ENCODE data around the gene RIN3. TPM values are rescaled to one million over a fixed set of nuclear protein-coding genes. Genes with fewer than 3 reads are reported as not detected.

Gene RIN3
- total and polyA plus RNA-seq, 2 donors, result 6.2 to 20.6 TPM

DNA sequence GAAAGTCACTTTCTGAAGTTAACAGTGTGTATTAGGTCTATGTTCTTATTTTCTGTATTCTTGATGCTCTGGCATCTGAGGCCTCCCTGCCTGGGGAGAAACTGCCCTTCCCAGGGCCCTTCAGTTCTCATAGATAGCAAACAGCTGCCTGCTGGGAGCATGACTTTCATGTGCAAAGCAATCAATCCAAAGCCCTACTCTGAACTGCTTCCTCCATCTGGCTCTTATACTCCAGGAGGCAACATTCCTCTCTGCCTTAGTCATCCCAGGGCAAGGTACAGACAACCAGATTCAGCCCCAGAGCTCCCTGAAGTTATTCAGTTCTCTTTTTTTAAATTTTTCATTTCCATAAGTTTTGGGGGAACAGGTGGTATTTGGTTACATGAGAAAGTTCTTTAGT, 41.7 kb upstream of the RIN3 start:
- DNase-seq (ENCODE audit: low read depth in 6 of 9, low spot score in 9 of 9), result no peak
- Histone ChIP-seq H3K27ac (ENCODE audit: low read depth in 1 of 2, low read length in 1 of 2) (no peak overlapping the region), H3K4me3 (ENCODE audit: low read length in 2 of 2) (no peak overlapping the region), H3K4me1 (ENCODE audit: control insufficient read depth in 2 of 2, insufficient read depth in 2 of 2, low read length in 2 of 2) (peaks cover 0 to 11% of the 10 kb centered on the region in 2 donors), H3K36me3 (ENCODE audit: control insufficient read depth in 2 of 2, insufficient read depth in 2 of 2, low read length in 1 of 2) (no peaks in the 10 kb centered on the region), H3K27me3 (ENCODE audit: control insufficient read depth in 2 of 2, insufficient read depth in 1 of 2, low read length in 1 of 2) (no peaks in the 10 kb centered on the region), H3K9me3 (ENCODE audit: control insufficient read depth in 2 of 2, insufficient read depth in 1 of 2, low read length in 1 of 2) (peaks cover 0 to 6% of the 10 kb centered on the region in 2 donors)

DNA sequence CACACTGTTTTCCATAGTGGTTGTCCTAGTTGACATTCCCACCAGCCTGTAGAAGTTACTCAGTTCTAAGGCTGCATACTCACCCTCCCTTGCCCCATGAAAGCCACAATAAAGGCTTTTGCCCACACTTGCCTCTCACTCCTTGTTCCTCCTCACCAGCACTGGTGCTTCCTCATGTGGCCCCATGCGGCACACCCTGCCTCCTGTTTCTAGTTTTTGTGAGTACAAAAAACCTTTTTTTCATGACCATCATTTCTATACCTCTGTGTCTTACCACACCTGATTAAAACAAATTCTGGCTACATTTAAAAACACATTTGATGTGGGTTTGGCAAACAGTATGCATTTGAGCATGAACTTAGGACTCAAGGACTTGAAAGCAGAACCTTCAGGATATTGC, 40.7 kb upstream of the RIN3 start:
- Histone ChIP-seq H3K4me3 (ENCODE audit: low read length in 2 of 2) (no peak overlapping the region), H3K27ac (ENCODE audit: low read depth in 1 of 2, low read length in 1 of 2) (peak overlapping the region in 1 of 2 donors; percentile 19), H3K4me1 (ENCODE audit: control insufficient read depth in 2 of 2, insufficient read depth in 2 of 2, low read length in 2 of 2) (peaks cover 0 to 11% of the 10 kb centered on the region in 2 donors), H3K27me3 (ENCODE audit: control insufficient read depth in 2 of 2, insufficient read depth in 1 of 2, low read length in 1 of 2) (no peaks in the 10 kb centered on the region), H3K9me3 (ENCODE audit: control insufficient read depth in 2 of 2, insufficient read depth in 1 of 2, low read length in 1 of 2) (no peaks in the 10 kb centered on the region), H3K36me3 (ENCODE audit: control insufficient read depth in 2 of 2, insufficient read depth in 2 of 2, low read length in 1 of 2) (no peaks in the 10 kb centered on the region)
- 33% methylated on average over 1 of the region's 1 CpG for WGBS
- peak in 1 of 9 donors; percentile 22 for DNase-seq (ENCODE audit: low read depth in 6 of 9, low spot score in 9 of 9)

DNA sequence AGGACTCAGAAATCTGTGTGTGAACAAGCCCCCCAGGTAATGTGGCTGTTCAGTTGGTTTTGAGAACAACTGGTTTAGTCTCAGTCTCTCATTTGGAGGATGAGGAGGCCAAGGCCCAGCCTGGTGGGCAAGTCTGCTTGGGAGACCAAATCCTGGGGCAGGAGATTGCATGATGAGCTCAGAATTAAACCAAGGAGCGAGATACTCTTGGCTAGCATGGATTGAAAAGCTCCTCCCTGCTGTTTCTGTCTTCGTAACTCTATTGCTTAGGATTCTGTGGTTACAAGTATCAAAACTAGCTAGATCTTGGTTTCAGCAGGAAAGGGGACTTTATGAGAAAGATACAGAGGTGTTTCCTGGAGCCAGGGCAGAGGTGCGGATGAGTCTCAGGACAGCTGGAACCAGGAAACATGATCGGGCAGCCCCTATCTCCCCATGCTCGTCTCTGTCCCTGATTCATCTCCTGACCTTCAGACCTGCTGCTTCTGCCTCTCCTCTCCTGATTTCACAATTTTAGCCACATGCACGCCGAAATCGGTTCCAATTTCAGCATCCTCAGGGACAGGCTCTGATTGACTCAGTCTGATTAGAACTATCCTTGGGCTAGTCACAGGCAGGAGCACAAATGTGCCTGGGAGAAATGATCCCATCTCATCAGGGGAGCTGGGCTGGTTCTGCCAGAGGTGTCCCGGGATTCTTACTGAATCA, 40.2 kb upstream of the RIN3 start:
- Histone ChIP-seq H3K4me3 (ENCODE audit: low read length in 2 of 2) (no peak overlapping the region), H3K4me1 (ENCODE audit: control insufficient read depth in 2 of 2, insufficient read depth in 2 of 2, low read length in 2 of 2) (peaks cover 0 to 11% of the 10 kb centered on the region in 2 donors), H3K27me3 (ENCODE audit: control insufficient read depth in 2 of 2, insufficient read depth in 1 of 2, low read length in 1 of 2) (no peaks in the 10 kb centered on the region), H3K27ac (ENCODE audit: low read depth in 1 of 2, low read length in 1 of 2) (peak overlapping the region in 1 of 2 donors; percentile 19), H3K9me3 (ENCODE audit: control insufficient read depth in 2 of 2, insufficient read depth in 1 of 2, low read length in 1 of 2) (no peaks in the 10 kb centered on the region), H3K36me3 (ENCODE audit: control insufficient read depth in 2 of 2, insufficient read depth in 2 of 2, low read length in 1 of 2) (no peaks in the 10 kb centered on the region)
- DNase-seq (ENCODE audit: low read depth in 6 of 9, low spot score in 9 of 9), result no peak
- WGBS, result 86% methylated on average over 9 of the region's 9 CpGs

- peaks cover 0 to 11% of the 10 kb centered on the region in 2 donors for H3K4me1 ChIP-seq (ENCODE audit: control insufficient read depth in 2 of 2, insufficient read depth in 2 of 2, low read length in 2 of 2)
- DNase-seq (ENCODE audit: low read depth in 6 of 9, low spot score in 9 of 9), result no peak
These were observed 39.5 kb upstream of the RIN3 start for GRCh38 chr14:92473969-92474535.

DNA sequence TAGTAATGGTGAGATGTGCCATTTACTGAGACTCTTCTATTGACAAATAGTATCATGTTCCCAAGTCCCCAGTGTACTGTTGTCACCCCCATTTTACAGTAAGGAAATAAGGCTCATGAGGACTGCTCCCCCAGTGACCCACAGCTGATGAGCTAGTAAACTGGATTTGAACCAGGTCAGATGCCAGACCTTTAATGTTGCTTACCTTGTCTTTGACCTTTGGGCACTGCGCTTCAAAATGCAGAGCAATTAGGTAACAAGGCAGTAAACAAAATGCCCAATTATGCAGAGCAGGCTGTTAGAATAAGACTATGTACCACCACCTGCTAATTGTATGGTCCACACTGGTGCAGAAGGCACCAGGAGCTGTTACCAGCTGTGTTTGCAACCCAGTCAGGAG, 38.5 kb upstream of the RIN3 start:
- peaks cover 0 to 11% of the 10 kb centered on the region in 2 donors for H3K4me1 ChIP-seq (ENCODE audit: control insufficient read depth in 2 of 2, insufficient read depth in 2 of 2, low read length in 2 of 2)
- no peak for DNase-seq (ENCODE audit: low read depth in 6 of 9, low spot score in 9 of 9)
- no peaks in the 10 kb centered on the region for H3K27me3 ChIP-seq (ENCODE audit: control insufficient read depth in 2 of 2, insufficient read depth in 1 of 2, low read length in 1 of 2)
- no peak overlapping the region for H3K27ac ChIP-seq (ENCODE audit: low read depth in 1 of 2, low read length in 1 of 2)
- 100% methylated on average over 1 of the region's 1 CpG for WGBS
- H3K9me3 ChIP-seq (ENCODE audit: control insufficient read depth in 2 of 2, insufficient read depth in 1 of 2, low read length in 1 of 2), result no peaks in the 10 kb centered on the region
- H3K4me3 ChIP-seq (ENCODE audit: low read length in 2 of 2), result no peak overlapping the region
- no peaks in the 10 kb centered on the region for H3K36me3 ChIP-seq (ENCODE audit: control insufficient read depth in 2 of 2, insufficient read depth in 2 of 2, low read length in 1 of 2)

More at GRCh38 chr14:92473969-92474535, 39.5 kb upstream of the RIN3 start:
- Histone ChIP-seq H3K4me3 (ENCODE audit: low read length in 2 of 2) (no peak overlapping the region), H3K27ac (ENCODE audit: low read depth in 1 of 2, low read length in 1 of 2) (no peak overlapping the region), H3K36me3 (ENCODE audit: control insufficient read depth in 2 of 2, insufficient read depth in 2 of 2, low read length in 1 of 2) (no peaks in the 10 kb centered on the region), H3K27me3 (ENCODE audit: control insufficient read depth in 2 of 2, insufficient read depth in 1 of 2, low read length in 1 of 2) (no peaks in the 10 kb centered on the region), H3K9me3 (ENCODE audit: control insufficient read depth in 2 of 2, insufficient read depth in 1 of 2, low read length in 1 of 2) (no peaks in the 10 kb centered on the region)
- WGBS, result 80% methylated on average over 3 of the region's 3 CpGs

GRCh38 chr14:92475451-92476187, 38.0 kb upstream of the RIN3 start:
- 93% methylated on average over 14 of the region's 14 CpGs for WGBS
- no peaks in the 10 kb centered on the region for H3K36me3 ChIP-seq (ENCODE audit: control insufficient read depth in 2 of 2, insufficient read depth in 2 of 2, low read length in 1 of 2)
- DNase-seq (ENCODE audit: low read depth in 6 of 9, low spot score in 9 of 9), result no peak
- no peak overlapping the region for H3K27ac ChIP-seq (ENCODE audit: low read depth in 1 of 2, low read length in 1 of 2)
- H3K27me3 ChIP-seq (ENCODE audit: control insufficient read depth in 2 of 2, insufficient read depth in 1 of 2, low read length in 1 of 2), result no peaks in the 10 kb centered on the region
- no peak overlapping the region for H3K4me3 ChIP-seq (ENCODE audit: low read length in 2 of 2)
- H3K9me3 ChIP-seq (ENCODE audit: control insufficient read depth in 2 of 2, insufficient read depth in 1 of 2, low read length in 1 of 2), result no peaks in the 10 kb centered on the region
- H3K4me1 ChIP-seq (ENCODE audit: control insufficient read depth in 2 of 2, insufficient read depth in 2 of 2, low read length in 2 of 2), result peaks cover 0 to 11% of the 10 kb centered on the region in 2 donors

- no peak overlapping the region for H3K27ac ChIP-seq (ENCODE audit: low read depth in 1 of 2, low read length in 1 of 2)
These were observed 32.7 kb upstream of the RIN3 start for GRCh38 chr14:92480856-92481255.

DNA sequence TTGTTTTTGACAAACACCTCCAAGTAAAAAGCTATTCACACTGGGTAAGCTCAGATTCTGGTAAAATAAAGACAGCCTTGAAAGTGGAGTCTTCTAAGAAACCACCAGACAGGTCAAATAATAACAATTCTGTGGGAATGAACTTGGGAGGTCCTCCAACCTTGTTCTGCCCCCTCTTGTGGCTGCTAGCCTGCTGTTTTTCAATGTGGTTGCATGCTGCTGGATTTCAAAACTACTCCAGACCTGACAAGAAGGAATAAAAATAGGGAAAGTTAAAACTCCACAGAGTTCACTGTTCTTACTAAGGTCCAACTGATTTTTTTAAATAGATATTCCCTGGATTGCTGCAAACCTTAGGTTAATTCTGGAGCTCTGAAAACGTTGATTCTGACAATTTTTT, 32.2 kb upstream of the RIN3 start:
- Histone ChIP-seq H3K4me1 (ENCODE audit: control insufficient read depth in 2 of 2, insufficient read depth in 2 of 2, low read length in 2 of 2) (no peaks in the 10 kb centered on the region), H3K27me3 (ENCODE audit: control insufficient read depth in 2 of 2, insufficient read depth in 1 of 2, low read length in 1 of 2) (no peaks in the 10 kb centered on the region), H3K27ac (ENCODE audit: low read depth in 1 of 2, low read length in 1 of 2) (no peak overlapping the region), H3K9me3 (ENCODE audit: control insufficient read depth in 2 of 2, insufficient read depth in 1 of 2, low read length in 1 of 2) (no peaks in the 10 kb centered on the region), H3K4me3 (ENCODE audit: low read length in 2 of 2) (no peak overlapping the region), H3K36me3 (ENCODE audit: control insufficient read depth in 2 of 2, insufficient read depth in 2 of 2, low read length in 1 of 2) (no peaks in the 10 kb centered on the region)
- DNase-seq (ENCODE audit: low read depth in 6 of 9, low spot score in 9 of 9), result no peak
- 68% methylated on average over 1 of the region's 1 CpG for WGBS

More at GRCh38 chr14:92480856-92481255, 32.7 kb upstream of the RIN3 start:
- no peaks in the 10 kb centered on the region for H3K36me3 ChIP-seq (ENCODE audit: control insufficient read depth in 2 of 2, insufficient read depth in 2 of 2, low read length in 1 of 2)
- H3K4me1 ChIP-seq (ENCODE audit: control insufficient read depth in 2 of 2, insufficient read depth in 2 of 2, low read length in 2 of 2), result no peaks in the 10 kb centered on the region
- 97% methylated on average over 3 of the region's 3 CpGs for WGBS
- DNase-seq (ENCODE audit: low read depth in 6 of 9, low spot score in 9 of 9), result no peak
- no peak overlapping the region for H3K4me3 ChIP-seq (ENCODE audit: low read length in 2 of 2)
- H3K27me3 ChIP-seq (ENCODE audit: control insufficient read depth in 2 of 2, insufficient read depth in 1 of 2, low read length in 1 of 2), result no peaks in the 10 kb centered on the region
- no peaks in the 10 kb centered on the region for H3K9me3 ChIP-seq (ENCODE audit: control insufficient read depth in 2 of 2, insufficient read depth in 1 of 2, low read length in 1 of 2)
